Eye (tissue), 1 donor: Measurements from ENCODE around the gene GOT1.
A peak's percentile ranks its signal among the peaks of the same experiment; 100 is the strongest.

Experiments
- DNase-seq: peaks from one replicate; pipeline ENCODE4 v3.0.0-alpha.2; 2015

Gene GOT1

DNA sequence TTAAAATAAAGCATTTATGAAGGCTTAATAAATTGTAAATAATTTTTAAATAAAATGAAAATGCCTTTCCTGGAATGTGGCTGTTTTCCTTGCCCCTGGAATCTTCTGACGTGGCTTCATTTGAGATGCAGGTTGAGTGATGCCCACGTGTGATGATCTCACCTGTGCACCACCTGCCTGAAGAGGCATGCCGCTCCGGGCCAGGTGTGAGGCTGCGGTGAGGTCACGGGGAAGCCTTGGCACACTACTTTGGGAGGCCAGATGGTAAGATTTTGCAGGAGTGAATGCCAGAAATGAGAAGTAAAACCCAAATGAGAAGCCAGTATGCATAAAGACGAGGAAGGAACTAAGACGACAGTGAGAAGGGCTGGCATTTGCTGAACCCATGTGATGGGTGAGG lies 36.2 kb downstream of the GOT1 start:
- DNase-seq: no peak

DNA sequence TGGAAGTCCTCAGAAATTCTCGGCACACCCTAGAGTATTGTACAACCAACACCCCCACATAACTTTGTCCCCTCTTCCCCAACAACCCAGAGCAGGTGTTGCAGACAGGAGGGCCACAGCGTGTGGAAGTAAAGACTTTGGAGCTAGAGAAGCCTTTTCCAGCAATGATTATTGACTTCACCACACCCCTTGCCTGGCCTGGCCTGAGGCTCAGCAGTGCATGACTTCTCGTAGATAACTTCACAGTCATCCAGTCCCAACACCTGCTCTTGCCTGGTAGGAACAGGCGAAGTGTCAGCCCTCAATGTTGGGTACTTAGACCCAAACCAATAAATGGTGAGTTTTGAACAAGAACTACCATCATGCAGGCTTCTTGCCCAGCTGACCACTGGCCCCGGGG lies 36.7 kb downstream of the GOT1 start:
- no peak for DNase-seq

DNA sequence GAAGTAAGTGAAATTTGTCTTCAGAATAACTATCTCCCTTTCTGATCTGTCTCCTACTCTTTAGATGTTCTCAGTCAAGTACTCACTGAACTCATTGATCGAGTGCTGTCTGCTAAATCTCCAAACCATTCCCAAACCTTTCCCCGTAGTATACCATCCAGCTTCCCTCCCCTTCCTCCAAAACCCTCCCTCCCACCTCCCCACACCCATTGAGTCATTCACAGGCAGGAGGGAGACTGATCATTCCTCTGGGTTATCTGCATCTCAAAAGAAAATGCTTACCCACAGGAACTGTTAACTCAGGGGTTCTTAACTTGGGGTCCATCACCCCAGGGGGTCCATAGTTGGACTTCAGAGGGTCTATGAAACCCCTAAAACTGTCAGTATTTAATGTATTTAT lies 37.4 kb downstream of the GOT1 start:
- DNase-seq: no peak

DNA sequence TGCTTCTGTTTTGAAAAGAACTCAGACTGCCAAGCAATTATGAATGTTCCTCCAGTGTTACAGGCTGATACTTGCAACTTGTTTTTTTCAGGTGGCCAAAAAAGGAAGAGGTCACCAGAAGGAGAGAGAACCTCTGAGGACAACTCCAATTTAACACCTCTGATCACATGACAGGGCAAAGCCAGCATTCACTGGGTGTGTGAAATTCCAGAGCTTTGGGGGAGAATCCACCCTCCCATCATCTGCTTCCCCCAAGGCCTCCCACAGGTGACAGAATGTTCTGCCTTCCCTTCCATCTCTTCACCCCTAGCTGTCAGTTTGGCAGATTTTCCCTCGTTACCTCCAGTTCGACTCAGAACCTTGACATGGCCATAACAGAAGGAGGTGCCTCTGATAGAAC lies 39.1 kb downstream of the GOT1 start:
- no peak for DNase-seq

DNA sequence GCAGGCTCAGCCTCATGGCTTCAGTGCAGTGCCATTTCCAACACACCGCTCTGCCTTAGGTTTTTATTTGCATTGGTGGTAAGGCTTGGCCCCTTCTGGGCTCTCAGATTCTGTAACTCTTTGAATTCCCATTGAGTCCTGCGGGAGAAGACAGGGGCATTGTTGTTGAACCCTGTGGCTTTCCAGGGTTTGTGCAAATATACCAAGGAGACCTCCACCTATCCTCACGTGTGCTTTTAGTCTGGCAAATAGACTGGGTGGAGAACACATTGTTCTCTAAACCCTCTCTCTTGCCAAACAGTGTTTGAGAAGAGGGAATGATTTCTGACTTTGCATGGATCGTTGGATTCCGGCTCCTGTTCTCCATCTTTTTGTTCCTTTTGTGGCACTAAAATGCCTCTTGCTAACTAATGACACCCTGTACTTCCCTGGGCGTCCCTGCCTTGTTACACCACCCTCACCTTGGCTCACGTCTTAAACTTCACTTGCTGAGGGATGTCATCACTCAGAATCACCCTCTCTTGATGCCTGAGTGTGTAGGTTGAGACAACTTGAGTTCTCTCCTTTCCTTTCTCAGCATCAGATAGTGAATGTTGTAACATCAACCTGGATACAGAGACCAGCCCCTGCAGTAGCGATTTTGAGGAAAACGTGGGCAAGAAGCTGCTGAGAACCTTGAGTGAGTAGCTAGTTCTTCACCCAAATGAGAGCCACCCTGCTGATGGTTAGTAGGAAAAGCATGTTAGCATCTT lies 40.5 kb downstream of the GOT1 start:
- DNase-seq: no peak

DNA sequence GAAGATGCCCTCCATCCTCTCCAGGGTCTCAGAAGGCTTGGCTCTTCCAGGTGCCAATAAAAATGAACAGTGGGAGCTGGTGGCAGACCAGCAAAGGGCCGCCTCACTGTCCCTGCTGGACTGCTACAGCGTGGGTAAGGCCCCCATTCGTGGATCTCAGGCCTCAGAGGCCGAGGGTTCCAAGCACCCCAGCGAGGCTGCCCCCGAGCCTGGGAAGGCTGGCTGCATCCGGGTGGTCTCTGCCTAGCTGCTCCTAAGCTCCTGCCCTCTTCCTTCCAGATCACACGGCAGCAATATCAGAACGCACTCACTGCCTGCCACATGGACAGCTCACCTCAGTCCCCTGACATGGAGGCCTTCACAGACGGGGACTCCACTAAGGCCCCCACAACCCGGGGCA lies 42.9 kb downstream of the GOT1 start:
- no peak for DNase-seq

DNA sequence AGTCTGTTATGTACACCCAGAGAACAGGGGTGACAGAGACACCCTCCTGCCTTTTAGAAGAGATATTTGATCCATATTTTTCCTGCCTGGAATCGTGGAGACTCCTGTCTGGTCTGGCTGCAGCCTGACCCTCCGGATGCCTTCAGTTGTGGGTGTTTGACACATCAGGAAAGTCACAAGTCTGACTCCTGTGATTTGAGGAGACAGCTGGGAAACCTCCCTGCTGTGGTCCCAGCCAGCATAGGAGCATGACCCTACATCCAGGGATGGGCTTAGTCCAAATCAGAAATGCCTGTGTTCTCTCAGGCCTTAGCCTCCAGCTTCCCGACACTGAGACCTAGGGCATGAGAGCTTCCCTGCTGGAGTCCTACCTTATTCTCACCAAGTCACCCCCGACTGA lies 43.4 kb downstream of the GOT1 start:
- no peak for DNase-seq

DNA sequence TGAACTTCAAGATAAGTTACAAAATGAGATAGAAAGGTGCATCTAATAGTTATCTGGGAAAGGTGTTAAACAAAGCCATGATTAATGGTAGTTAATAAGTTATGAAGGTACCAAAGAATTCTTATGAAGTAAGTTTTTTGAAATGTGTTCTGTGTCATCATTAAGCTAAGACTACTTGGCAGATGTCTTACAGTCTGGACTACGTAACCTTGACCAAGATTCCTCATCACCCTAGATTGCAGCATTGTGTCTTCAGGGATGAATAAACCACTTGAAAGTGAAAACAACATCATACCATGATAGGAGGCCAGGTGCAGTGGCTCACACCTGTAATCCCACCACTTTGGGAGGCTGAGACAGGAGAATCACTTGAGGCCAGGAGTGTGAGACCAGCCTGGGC lies 48.2 kb downstream of the GOT1 start:
- no peak for DNase-seq

DNA sequence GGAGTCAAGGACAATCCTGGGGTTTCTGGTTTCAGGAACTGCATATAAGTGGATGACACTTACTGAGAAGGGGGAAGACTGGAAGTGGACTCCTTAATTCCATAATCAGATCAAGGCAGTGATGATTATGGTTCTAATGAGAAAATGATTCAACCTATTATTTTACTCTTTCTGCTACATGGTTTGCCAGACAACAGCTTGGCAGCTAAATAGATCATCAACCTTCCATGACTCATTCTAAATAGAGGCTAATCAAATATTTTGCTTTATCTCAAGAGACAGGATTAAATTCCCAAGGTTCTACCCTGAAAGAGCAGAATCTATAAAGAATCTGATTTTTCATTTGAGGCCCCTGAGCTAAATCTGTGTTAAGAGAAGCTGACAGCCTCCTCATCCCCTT lies 55.0 kb downstream of the GOT1 start:
- DNase-seq: no peak

DNA sequence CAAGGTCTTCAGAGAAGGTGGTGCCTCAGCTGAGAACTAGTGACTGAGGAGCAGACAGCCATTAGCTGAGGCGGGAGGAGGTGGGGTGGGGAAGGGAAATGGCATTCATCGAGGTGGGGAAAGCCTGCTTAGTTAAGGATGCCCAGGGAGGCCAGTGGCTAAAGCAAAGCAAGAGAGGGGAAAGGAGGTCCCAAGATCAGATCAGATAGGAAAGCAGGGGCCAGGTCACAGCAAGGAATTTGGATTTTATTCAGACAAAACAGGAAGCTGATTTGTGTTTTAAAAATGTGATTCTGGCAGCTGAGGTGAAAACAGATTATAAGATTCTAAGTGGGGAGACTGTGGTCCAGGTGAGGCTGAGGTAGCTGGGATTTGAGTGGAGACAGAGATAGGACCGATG lies 55.5 kb downstream of the GOT1 start:
- DNase-seq: no peak

DNA sequence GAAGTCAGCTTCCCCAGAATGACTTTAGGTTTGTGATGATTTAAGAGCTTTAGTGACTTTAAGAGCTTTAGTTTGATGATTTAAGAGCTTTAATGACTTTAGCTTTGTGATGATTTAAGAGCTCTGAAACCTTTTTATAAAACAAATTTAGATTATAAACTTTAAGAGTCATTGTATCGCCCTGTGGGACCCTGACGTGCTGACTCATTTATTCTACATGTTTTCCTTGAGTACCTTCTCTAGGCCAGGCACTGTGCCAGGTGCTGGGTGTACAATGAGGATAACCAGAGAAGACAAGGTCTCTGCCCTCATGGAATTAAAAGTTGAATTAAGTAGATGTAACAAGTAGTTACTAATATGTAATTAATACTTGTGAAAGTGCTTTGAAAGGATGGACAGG lies 55.9 kb downstream of the GOT1 start:
- no peak for DNase-seq

DNA sequence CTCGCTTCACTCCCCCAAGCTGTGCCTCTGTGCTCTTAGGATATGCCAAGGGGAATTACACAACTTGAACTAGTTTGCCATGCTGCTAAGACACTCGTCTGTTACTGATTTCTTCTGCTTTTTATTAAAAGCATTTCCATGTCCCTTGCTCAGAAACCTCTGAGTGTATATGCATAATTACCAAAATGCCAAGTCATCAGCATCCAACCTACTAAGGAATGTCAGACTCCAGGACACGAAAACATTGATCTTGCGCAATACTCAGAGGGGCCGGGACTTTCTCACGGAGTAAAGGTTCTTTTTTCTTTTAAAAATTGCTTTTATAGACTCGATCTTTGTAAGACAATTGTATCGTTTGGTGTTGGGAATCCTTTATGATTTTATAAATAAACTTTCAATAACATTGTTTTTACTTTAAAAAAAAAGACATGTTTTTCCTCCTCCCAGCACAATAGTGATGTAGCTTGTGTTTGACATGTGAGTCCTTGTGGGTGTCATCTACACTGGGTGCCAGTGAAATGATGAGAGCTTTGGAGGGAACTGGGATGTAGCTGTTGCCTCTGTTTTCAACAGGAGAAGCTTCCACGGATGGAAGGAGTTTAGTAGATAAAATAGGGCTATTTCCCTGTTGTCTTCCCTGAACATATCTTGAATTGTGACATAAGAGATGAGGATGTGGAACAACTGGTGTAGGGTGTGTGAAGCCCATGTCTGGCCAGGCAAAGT lies 57.7 kb downstream of the GOT1 start:
- peak; percentile 27 for DNase-seq

DNA sequence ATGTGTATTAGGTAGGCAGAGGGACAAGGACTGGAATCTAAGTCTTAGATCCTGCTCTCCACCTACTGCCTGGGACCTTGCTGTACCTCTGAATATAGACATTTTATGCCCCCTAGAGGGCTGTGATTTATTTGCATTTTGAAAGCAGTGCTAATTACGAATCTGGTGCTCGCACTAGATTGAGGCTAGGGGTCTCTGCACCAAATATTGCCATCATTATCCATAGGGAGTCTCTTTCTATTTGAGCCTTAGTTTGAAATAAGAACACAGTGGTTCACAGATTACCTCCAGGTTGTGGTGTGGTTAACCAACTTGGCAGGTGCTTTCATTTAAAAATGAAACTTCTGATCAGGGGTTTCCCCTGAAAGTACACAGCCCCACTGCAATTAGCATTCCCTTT lies 59.4 kb downstream of the GOT1 start:
- peak; percentile 40 for DNase-seq

DNA sequence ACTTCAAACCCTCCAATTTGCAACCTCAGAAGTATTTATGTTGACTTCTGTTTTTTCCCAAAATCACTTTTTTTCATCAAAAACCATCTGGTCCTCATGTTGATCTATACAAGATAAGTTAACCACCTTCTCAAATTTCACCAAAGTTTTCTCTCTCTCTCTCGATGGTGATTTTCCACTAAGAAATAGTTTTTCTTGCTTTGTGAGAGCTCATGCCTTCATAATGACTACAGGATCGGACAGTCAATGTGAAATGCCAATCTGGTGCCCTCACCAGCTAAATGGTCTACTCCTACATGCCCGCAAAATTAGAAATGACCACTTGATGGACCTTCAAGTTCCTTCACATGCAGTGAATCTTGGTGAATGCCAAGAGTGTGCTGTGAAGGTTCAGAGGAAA lies 60.9 kb downstream of the GOT1 start:
- DNase-seq: no peak

DNA sequence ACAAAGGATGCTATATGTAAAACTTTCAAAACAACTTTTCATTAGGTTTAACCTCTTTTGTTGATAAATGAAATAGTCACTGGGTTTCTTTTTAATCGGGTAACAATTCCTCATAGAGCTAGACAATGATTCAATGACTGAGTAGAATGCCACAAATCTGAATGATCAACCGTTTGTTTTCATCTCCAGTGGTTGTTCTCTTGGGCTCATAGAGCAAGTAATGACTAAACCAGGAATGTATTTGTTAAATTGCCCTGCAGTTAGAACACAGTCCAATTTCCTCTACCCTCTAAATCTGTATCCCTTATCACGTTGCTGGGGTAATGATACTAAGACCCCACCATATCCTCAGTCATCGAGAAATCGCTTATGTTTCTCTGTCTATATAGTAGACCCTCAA lies 61.3 kb downstream of the GOT1 start:
- DNase-seq: no peak

DNA sequence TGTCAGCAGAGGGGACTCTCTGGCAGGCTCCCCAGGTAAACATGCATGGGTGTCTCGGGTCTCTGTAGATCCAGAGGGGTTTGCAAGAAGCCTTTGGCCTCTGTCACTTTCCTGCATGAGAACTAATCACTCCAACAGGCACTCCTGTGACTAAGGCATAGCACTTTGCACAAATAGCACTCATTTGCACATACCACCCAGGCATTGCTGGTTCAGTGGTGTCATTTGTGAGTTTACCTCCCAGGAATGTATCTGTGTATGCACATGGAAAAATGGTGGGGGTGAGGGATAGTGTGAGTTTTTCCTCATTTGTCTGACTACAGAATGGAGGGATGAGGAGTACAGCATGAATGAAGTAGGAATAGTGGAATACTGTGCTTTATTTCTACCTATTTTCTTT lies 61.8 kb downstream of the GOT1 start:
- DNase-seq: no peak

DNA sequence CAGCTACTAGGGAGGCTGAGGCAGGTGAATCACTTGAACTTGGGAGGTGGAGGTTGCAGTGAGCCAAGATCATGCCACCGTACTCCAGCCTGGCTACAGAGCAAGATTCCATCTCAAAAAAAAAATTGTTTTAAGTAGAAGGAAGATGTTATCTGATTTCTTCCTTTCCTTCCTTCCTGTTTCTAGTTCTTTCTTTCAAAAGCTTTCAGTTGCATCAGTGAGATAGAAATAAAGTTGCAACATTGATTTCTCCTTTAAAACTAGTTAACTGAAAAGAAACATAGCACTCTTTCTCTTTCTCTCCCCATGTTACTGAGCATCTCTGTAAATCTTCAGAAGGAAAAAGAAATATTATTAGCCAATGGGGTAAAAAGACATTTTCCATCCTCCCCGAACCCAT lies 63.8 kb downstream of the GOT1 start:
- no peak for DNase-seq

DNA sequence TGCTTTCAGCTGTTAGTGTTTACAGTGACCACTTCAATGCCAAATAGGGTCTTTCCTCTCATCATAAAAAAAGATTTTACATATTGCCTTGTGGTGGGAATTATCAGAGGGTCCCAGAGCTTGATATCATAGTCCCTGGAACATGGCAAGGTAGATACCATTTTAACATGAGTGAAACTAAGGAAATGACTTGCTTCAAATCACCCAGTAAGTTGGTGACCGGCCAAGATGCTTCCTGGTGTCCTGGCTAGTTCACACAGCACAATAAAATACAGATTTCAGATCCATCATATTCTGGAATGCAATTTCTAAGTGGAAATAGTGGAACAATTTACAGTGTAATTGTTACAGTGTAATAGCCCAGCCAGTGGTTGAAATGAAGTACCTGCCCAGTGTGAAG lies 64.7 kb downstream of the GOT1 start:
- no peak for DNase-seq

DNA sequence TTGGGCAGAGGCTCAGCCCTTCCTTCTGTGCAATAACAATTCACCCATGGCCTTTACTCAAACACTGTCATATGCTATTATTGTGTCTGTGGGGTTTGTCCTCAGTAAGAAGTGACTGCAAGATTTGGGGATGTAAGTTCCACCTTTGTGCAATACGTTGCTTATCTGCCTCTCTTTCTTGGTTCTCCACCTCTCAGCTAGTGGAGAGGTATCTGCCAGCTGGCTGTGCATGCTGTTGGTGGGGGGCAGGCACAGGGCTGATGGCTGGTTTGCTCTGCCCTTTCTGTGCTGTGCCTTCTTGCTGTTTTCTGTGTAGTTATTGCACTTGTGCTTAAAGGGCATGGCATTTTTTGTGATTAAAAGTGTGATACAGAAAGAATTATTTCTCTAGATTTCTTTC lies 65.1 kb downstream of the GOT1 start:
- DNase-seq: no peak

DNA sequence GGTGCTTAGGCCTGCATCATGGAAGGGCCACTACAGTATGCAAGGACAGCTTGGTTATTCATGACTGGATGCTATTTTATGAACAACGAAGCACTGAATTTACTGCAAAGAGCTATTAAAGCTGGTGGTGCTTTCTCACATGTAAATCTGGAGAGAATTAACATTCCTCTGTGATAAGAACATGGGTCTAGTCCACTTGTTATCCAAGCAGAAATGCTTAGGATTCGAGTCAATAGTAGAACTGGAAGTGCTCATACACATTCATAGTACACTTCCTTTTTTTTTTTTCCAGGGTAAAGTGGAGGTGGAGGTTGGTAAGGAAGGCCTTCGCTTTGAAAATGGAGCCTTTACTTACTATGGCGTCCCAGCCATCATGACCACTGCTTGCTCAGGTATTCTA lies 66.3 kb downstream of the GOT1 start:
- DNase-seq: peak; percentile 15

DNA sequence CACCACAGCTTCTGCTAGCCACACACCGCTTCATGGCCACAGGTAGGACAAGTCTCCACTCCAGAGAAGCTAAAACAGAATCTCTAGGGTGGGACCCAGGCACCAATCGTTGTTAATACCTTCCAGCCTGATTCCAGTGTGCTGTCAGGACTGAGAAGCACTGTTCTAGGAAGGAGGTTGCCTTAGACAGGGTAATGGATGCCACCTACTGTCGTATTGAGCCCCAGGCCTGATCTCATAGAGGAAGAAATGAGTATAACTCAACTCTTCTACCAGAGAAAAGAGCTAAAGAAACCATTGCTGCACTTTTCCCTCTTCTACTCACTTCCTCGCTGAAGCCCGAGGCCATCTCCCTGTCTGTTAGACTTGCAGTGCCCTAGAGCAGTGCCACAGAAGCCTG lies 69.5 kb downstream of the GOT1 start:
- DNase-seq: no peak

DNA sequence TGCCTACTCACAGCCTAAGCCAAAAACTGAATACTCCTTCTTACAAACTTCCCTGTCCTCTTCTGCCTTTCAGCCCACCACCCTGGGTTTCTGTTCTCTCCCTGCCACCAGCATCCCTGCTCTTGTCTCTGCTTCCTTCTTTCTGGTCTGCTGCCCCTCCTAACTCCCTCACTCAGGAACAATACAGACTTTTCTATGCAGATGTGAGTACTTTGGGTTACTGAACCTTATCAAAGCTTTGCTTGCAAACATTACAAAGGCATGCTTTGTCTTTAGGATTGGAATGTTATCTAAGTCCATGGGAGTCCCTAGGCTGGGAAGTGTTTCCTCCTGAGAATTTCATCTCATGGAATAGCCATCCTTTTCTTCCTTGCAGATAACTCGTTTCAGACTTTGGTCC lies 72.3 kb downstream of the GOT1 start:
- DNase-seq: no peak

DNA sequence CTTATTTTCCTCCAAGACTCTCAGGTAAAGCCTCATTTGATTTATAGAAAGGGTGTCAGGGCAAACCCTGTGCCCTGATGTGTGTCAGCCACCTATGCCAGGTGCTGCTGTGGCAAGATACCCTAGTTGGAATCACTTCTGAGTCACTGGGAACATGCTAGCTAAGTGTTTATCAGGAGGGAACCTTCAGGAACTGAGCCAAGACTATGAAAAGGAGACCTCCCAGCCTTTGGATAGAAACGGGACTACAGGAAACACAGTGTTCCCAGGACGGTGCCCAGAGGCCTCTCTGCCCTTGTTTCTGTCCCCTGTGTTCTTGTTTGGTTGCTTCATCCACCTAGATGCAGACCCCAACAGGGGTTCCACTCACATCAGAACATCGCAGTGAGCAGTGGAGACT lies 72.7 kb downstream of the GOT1 start:
- DNase-seq: no peak

DNA sequence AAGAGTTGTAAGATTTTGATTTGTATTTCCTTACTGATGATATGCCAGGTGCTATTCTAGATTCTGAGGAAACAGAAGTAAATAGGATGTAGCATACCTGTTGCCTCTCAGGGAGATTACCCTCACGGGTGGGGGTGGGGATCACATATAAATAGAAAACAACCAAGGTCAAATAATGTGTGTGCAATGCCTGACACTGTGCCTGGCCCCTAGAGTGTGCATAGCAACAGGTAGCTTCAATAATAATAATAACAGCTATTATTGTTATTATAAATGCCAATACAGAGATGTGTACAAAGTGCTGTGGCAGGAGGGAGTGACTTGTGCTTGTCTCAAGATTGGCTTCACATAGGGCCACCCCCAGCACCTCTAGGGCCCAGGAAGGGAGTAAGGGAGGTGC lies 77.2 kb downstream of the GOT1 start:
- no peak for DNase-seq

DNA sequence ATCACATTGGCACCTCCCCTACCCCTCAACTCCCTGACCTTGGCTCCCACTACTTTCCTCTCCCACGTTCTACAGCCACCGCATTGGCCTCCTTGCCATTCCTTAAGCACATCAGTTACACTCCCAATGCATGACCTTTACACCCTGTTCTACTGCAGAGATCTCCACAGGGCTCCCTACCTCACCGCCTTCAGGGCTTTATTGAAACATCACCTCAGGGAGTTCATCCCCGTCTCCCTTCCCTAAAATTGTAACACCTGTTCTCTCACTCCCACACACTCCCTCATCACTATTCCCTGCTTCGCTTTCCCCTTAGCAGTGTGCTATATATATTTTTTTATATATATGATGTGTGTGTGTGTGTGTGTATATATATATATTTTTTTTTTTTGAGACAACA lies 82.8 kb downstream of the GOT1 start:
- DNase-seq: no peak
